HepG2 (cell line): ENCODE measurements around the gene KMT2B. TPM values are rescaled to one million over a fixed set of nuclear protein-coding genes. Genes with fewer than 3 reads are reported as not detected.

Source experiments
- CERS6 ChIP-seq: sonication (generic); formaldehyde crosslinking; IDR thresholded peaks from 2 replicates; pipeline ENCODE4 v1.5.0; 2020; ENCODE audit warnings: missing genetic modification reagents
- HINFP ChIP-seq: sonication (generic); formaldehyde crosslinking; IDR thresholded peaks from 2 replicates; pipeline ENCODE4 v1.4.0; 2020; ENCODE audit warnings: low read depth, mild to moderate bottlenecking, missing genetic modification reagents
- PCBP2 ChIP-seq: fragments of 200-400 bp; formaldehyde crosslinking; optimal IDR thresholded peaks from 2 replicates; pipeline ENCODE3; 2018; ENCODE audit warnings: low read length, low read depth; ENCODE audit not compliant: poor library complexity, severe bottlenecking
- PRDM15 ChIP-seq: sonication (generic); formaldehyde crosslinking; IDR thresholded peaks from 2 replicates; pipeline ENCODE4 v1.4.0; 2020; ENCODE audit warnings: missing genetic modification reagents
- SAP130 ChIP-seq: IDR thresholded peaks from 2 replicates; pipeline ENCODE4 v1.6.1; 2016; ENCODE audit warnings: low read depth
- TEAD3 ChIP-seq: optimal IDR thresholded peaks from 2 replicates; pipeline ENCODE3; 2016; ENCODE audit warnings: borderline replicate concordance
- ZBTB10 ChIP-seq: sonication (generic); formaldehyde crosslinking; IDR thresholded peaks from 2 replicates; pipeline ENCODE4 v1.4.0; 2020; ENCODE audit warnings: missing genetic modification reagents, borderline replicate concordance
- ZNF10 ChIP-seq: sonication (generic); formaldehyde crosslinking; IDR thresholded peaks from 2 replicates; pipeline ENCODE4 v1.4.0; 2020; ENCODE audit warnings: mild to moderate bottlenecking, low read depth, missing genetic modification reagents, borderline replicate concordance
- ZNF142 ChIP-seq: sonication (generic); formaldehyde crosslinking; IDR thresholded peaks from 2 replicates; pipeline ENCODE4 v1.4.0; 2020; ENCODE audit warnings: missing genetic modification reagents
- ZNF253 ChIP-seq: sonication (generic); formaldehyde crosslinking; IDR thresholded peaks from 2 replicates; pipeline ENCODE4 v1.8.0; 2022; ENCODE audit warnings: mild to moderate bottlenecking, missing genetic modification reagents, borderline replicate concordance
- ZNF430 ChIP-seq: sonication (generic); formaldehyde crosslinking; IDR thresholded peaks from 2 replicates; pipeline ENCODE4 v1.9.0; 2021; ENCODE audit warnings: mild to moderate bottlenecking, missing genetic modification reagents
- ZNF446 ChIP-seq: sonication (generic); formaldehyde crosslinking; IDR thresholded peaks from 2 replicates; pipeline ENCODE4 v1.5.0; 2020; ENCODE audit warnings: mild to moderate bottlenecking, missing genetic modification reagents
- ZNF619 ChIP-seq: sonication (generic); formaldehyde crosslinking; IDR thresholded peaks from 2 replicates; pipeline ENCODE4 v1.4.0; 2020; ENCODE audit warnings: mild to moderate bottlenecking, missing genetic modification reagents
- polyA plus RNA-seq, 8 experiments: library from polyadenylated mRNA; depleted of rRNA in 3 of 8; stranded (reverse) in 7 of 8; unstranded in 1 of 8; fragments of >200 nt; fragmentation: Illumina TruSeq in 4 of 8; extraction: Trizol in 4 of 8; gene quantifications; 2 replicates each; pipeline versions ENCODE4 v1.2.1 to v1.2.3, GENCODE V29; 2011 to 2016; ENCODE audit warnings: low read depth in 4 of 8, missing spikeins in 1 of 8, mixed read lengths in 1 of 8; ENCODE audit not compliant: insufficient read depth in 1 of 8
- total RNA-seq, 5 experiments: library from RNA; depleted of rRNA; stranded (reverse); fragments of >200 nt; fragmentation: Illumina TruSeq; extraction: Trizol; gene quantifications; 2 replicates each; pipeline ENCODE4 v1.2.3, GENCODE V29; 2016; ENCODE audit warnings: low read depth in 1 of 5

Gene KMT2B
- total and polyA plus RNA-seq, 2 of the 13 experiments (the other 11 are each of a cell fraction or from before 2014, with no cell fraction given), result 6.2 to 16.9 TPM

- no peak for TF ChIP-seq ZNF142
- TF ChIP-seq ZBTB10 (CRISPR knock-in tag), result no peak
- TF ChIP-seq PRDM15 (CRISPR knock-in tag), result no peak
- no peak for TF ChIP-seq ZNF253
- TF ChIP-seq ZNF619 (CRISPR knock-in tag), result no peak
- no peak for TF ChIP-seq ZNF10 (CRISPR knock-in tag)
- no peak for TF ChIP-seq HINFP (CRISPR knock-in tag)
- no peak for TF ChIP-seq PCBP2
- TF ChIP-seq CERS6 (CRISPR knock-in tag), result no peak
- peak; percentile 71 for TF ChIP-seq SAP130 (CRISPR knock-in tag)
- no peak for TF ChIP-seq TEAD3 (CRISPR knock-in tag)
- TF ChIP-seq ZNF446 (CRISPR knock-in tag), result no peak
- no peak for TF ChIP-seq ZNF430 (CRISPR knock-in tag)
These were observed 57.7 kb downstream of the KMT2B start, which contains the start of gene ARHGAP33 (continued) for GRCh38 chr19:35775298-35776101.
